M059J (cell line): ENCODE results near the gene PVRIG. TPM values are rescaled to one million over a fixed set of nuclear protein-coding genes. Genes with fewer than 3 reads are reported as not detected.
"Not testable (repeated sequence)": the region's sequence is repeated elsewhere in the genome, so short reads cannot be mapped to it uniquely, and the experiment has no call there.

ENCODE experiments used
- DNase-seq: peaks from one replicate; pipeline ENCODE4 v3.0.0-alpha.2; 2012; ENCODE audit warnings: low read depth
- total RNA-seq: library from RNA; depleted of rRNA; stranded (reverse); fragments of >200 nt; shearing (Covaris generic); gene quantifications from 2 replicates; pipeline ENCODE4 v1.2.3, GENCODE V29; 2014

Gene PVRIG
- total RNA-seq, 1 experiment from 2014 or later, result not detected

DNA sequence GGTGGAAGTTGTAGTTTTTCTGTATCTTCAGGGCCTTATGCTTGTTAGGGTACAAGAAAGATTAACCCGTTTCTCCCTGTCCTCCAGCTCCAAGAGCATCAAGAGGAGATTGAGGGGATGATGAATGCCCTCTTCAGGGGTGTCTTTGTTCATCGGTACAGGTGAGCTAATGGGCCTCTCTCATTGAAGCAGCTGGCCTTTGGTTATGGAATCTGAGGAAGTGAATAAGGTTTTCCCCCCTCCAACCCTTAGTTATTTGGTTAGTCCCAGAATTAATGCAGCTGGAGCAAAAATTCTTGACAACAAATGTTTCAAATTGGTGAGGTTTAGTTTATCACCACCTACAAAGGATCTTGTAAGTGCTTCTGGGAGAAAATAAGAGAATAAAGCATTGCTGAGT lies 24.5 kb upstream of the PVRIG start:
- DNase-seq, result no peak

GRCh38 chr7:100195901-100196322 lies 23.8 kb upstream of the PVRIG start:
- DNase-seq, result not testable (repeated sequence)

GRCh38 chr7:100198266-100198665 lies 21.5 kb upstream of the PVRIG start:
- no peak for DNase-seq

DNA sequence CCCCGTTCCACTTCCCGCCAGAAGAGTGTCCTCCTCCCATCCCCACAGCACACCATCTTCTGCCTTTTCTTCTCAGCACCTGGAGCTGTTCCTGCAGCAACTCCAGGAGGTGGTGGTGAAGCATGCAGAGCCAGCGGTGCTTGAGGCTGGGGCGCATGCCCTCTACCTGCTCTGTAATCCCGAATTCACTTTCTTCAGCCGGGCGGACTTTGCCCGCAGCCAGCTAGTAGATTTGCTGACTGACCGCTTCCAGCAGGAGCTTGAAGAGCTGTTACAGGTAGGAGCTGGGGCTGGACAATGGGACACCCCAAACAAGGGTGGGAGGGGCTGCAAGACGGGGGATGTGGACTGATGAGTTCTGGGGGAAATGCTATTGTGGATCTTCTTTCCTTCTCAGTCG lies 19.1 kb upstream of the PVRIG start:
- no peak for DNase-seq

GRCh38 chr7:100204454-100204853 lies 15.3 kb upstream of the PVRIG start:
- DNase-seq, result no peak

GRCh38 chr7:100208911-100209408 lies 10.8 kb upstream of the PVRIG start:
- DNase-seq, result no peak

DNA sequence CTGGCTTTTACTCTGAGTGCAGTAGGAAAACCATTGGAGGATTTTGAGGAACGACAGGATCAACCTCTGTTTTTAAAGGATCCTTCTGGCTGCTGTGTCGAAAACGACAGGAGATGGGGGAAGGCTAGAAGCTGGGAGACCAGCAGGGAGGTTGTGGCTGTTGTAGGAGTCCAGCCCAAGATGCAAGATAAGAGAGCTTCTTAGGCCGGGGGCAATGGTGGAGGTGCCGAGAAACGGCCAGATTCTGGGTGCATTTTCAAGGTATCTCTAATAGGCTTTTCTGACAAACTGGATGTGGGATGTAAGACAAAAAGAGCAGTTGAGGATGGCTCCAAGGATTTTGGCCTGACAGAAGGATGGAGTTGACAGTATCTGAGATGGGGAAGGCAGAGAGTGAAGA lies 10.3 kb upstream of the PVRIG start:
- DNase-seq, result no peak

- no peak for DNase-seq
Measured at GRCh38 chr7:100210805-100211204, 8.9 kb upstream of the PVRIG start.

DNA sequence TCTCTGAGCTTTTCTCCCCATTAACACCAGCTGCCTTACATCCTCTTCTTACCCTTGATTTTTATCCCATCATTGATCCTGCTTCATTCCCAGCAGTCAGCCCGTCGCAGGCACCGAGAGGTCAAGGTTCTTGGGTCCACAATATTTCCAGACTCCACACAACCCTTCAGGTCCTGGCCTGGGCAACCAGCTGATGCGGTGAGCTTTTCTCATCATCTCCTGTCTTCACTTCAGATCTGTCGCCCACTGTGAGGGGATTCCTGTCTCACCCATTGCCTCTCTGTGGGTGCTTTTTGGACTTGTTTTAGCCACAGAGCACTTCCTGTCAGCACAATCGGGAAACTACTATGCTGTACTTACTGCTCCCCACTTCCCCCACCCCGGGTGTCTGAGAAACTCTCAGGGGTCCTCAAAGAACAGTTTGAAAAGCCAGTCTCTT lies 8.4 kb upstream of the PVRIG start:
- no peak for DNase-seq

DNA sequence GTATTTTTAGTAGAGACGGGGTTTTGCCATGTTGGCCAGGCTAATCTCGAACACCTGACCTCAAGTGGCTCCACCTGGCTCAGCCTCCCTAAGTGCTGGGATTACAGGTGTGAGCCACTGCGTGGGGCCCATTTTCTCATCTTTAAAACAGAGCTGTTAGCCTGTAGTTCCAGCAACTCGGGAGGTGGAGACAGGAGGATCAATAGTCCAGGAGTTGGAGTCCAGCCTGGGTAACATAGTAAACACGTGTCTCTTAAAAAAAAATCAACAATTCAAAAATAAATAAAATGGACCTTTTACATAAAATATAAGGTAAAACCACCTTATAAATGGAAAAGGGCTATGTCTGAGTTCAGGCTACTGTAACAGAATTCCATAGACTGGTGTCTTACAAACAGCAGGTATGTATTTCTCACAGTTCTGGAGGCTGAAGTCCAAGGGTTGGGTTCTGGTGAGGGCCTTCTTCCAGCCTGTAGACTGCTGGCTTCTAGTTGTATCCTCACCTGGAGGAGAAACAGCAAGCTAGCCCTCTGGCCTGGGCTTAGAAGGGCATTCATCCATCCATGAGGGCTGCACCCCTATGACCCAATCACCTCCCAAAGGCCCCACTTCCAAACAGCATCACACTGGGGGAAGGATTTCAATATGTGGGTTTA lies 7.0 kb upstream of the PVRIG start:
- no peak for DNase-seq

- no peak for DNase-seq
Measured at GRCh38 chr7:100213672-100214071, 6.1 kb upstream of the PVRIG start.

- DNase-seq, result not testable (repeated sequence)
Measured at GRCh38 chr7:100214356-100214755, 5.4 kb upstream of the PVRIG start.

GRCh38 chr7:100215895-100216294 lies 3.9 kb upstream of the PVRIG start:
- DNase-seq, result peak; percentile 29

GRCh38 chr7:100217934-100218333 lies 1.8 kb upstream of the PVRIG start:
- peak; percentile 41 for DNase-seq

DNA sequence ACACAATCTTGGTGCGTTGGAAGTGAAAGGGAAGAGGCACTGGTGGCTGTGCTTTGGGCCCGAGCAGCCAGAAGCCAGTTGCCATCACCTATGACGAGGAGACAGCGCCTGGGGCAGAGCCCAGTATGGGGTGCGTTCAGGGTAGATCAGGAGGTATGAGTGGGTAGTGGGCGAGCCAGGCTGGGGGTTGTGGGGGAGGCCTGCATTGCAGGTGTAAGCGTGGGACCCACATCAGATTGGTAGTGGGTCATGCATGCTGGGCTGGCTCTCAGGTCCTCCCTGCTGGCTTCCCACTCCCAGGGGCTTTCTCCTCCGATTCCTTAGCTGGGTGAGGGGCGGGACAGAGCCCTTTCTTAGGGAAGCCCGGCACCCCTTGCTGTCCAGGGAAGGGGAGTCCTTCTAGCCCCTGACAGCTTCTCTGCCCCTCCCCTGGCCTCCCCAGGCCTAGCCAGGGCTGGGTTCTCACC lies 445 bp upstream of the PVRIG start:
- no peak for DNase-seq

GRCh38 chr7:100220586-100221230 lies 959 bp downstream of the PVRIG start:
- DNase-seq, result no peak

DNA sequence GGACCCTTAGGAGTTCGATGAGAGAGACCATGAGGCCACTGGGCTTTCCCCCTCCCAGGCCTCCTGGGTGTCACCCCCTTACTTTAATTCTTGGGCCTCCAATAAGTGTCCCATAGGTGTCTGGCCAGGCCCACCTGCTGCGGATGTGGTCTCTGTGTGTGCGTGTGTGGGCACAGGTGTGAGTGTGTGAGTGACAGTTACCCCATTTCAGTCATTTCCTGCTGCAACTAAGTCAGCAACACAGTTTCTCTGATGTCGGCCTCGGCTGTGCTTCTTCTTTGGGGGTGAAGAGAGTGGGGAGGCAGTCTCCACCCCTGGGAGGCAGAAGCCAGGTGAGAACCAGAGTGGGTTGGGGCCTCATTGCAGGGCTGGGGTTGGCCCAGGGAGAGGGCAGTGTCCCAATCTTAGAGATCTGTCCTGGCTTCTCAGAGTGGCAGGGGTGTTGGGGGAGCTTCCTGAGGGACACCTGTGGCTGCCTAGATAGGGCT lies 1.5 kb downstream of the PVRIG start:
- DNase-seq, result no peak

DNA sequence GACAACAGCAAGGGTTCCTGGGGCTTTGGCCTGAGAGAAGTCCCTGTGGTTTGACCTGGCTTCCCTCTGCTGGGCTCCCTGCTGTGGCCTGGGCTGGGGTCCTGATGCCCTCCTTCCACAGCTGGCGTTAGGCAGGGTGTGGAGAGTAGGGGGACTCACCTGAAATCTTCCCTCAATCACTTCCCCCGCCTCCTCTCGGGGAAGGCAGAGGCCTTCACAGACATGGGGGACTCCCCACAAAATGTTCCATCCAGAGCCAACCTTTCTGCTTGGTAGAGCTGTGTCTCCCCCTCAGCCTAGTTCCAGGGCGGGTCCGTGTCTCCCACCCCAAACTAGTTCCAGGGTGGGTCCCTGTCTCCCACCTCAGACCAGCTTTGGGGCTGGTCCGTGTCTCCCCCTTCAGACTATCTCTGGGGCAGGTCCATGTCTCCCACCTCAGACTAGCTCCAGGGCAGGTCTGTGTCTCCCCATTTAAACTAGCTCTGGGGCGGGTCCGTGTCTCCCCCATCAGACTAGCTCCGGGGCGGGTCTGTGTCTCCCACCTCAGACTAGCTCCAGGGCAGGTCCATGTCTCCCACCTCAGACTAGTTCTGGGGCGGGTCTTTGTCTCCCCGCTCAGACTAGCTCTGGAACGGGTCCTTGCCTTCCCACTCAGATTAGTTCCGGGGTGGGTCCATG lies 2.2 kb downstream of the PVRIG start:
- DNase-seq, result no peak

- no peak for DNase-seq
Measured at GRCh38 chr7:100222445-100223132, 2.8 kb downstream of the PVRIG start.

GRCh38 chr7:100223376-100223927 lies 3.7 kb downstream of the PVRIG start:
- DNase-seq, result not testable (repeated sequence)

DNA sequence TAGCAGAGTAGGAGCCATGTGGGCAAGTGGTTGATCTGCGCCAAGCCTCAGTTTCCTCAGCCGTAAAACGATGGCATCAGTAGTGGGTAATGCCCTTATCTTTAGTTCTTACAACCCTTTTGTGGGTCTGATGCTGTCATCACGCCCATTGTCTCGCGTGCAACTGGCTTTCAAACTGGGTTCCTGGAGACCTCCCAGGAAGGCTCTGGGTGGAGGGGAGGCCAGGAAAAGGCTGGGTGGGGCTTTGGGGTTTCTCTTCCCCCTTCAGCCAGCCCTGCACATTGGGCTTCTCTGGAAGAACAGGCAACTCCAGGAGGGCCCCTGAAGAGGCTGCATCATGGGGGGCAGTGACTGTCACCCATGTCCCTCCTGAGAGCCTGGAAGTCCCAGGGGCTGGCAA lies 5.1 kb downstream of the PVRIG start:
- not testable (repeated sequence) for DNase-seq
